ENCODE measurements around the gene RLN3. TPM values are rescaled to one million over a fixed set of nuclear protein-coding genes. Genes with fewer than 3 reads are reported as not detected.
"Not testable (repeated sequence)": the region's sequence is repeated elsewhere in the genome, so short reads cannot be mapped to it uniquely, and the experiment has no call there.

RLN3 gene
- total RNA-seq, 1 donor from 2014 or later = not detected

GRCh38 chr19:14015524-14016035 lies 12.4 kb upstream of the RLN3 start:
- no peak for DNase-seq (ENCODE audit: low spot score)
- intact Hi-C loops (cut with DNase I) = no loop called here

GRCh38 chr19:14019100-14019499 lies 8.8 kb upstream of the RLN3 start:
- intact Hi-C loops (cut with DNase I) = no loop called here

GRCh38 chr19:14019739-14020138 lies 8.2 kb upstream of the RLN3 start:
- DNase-seq (ENCODE audit: low spot score); intact Hi-C loops (cut with DNase I): not testable (repeated sequence)

More at GRCh38 chr19:14019100-14019499, 8.8 kb upstream of the RLN3 start:
- DNase-seq (ENCODE audit: low spot score) = no peak

GRCh38 chr19:14021474-14021873 lies 6.5 kb upstream of the RLN3 start:
- intact Hi-C loops (cut with DNase I) = no loop called here
- DNase-seq (ENCODE audit: low spot score) = no peak

- no peak for DNase-seq (ENCODE audit: low spot score)
- intact Hi-C loops (cut with DNase I) = no loop called here
Observed at GRCh38 chr19:14022469-14022868, 5.5 kb upstream of the RLN3 start.

- no peak for DNase-seq (ENCODE audit: low spot score)
Observed at GRCh38 chr19:14023404-14024235, 4.3 kb upstream of the RLN3 start.

GRCh38 chr19:14026652-14027192 lies 1.2 kb upstream of the RLN3 start:
- intact Hi-C loops (cut with DNase I); DNase-seq (ENCODE audit: low spot score): not testable (repeated sequence)

More at GRCh38 chr19:14023404-14024235, 4.3 kb upstream of the RLN3 start:
- intact Hi-C loops (cut with DNase I) = loop anchor here (1.0 kb wide), 1 partner anchor 13 kb away; no protein-coding TSS in a partner anchor

- intact Hi-C loops (cut with DNase I) = no loop called here
- no peak for DNase-seq (ENCODE audit: low spot score)
Observed at GRCh38 chr19:14028901-14029300, 953 bp downstream of the RLN3 start.

GRCh38 chr19:14030997-14031718 lies 3.2 kb downstream of the RLN3 start:
- intact Hi-C loops (cut with DNase I) = no loop called here
- DNase-seq (ENCODE audit: low spot score) = no peak

GRCh38 chr19:14031719-14032480 lies 4.0 kb downstream of the RLN3 start, which contains the start of gene IL27RA:
TSS of gene IL27RA (plus strand) at chr19:14031762. CDS start at chr19:14031873, 111 bp downstream.
- DNase-seq (ENCODE audit: low spot score) = peak; percentile 83
- intact Hi-C loops (cut with DNase I) = no loop called here

- no peak for DNase-seq (ENCODE audit: low spot score)
- intact Hi-C loops (cut with DNase I) = no loop called here
Observed at GRCh38 chr19:14033946-14034345, 6.0 kb downstream of the RLN3 start.

- intact Hi-C loops (cut with DNase I) = not testable (repeated sequence)
Observed at GRCh38 chr19:14035159-14035558, 7.2 kb downstream of the RLN3 start.

GRCh38 chr19:14035706-14036105 lies 7.8 kb downstream of the RLN3 start:
- DNase-seq (ENCODE audit: low spot score) = no peak
- intact Hi-C loops (cut with DNase I) = loop anchor here (1.0 kb wide), 1 partner anchor 11 kb away; no protein-coding TSS in a partner anchor

More at GRCh38 chr19:14035159-14035558, 7.2 kb downstream of the RLN3 start:
- not testable (repeated sequence) for DNase-seq (ENCODE audit: low spot score)

- DNase-seq (ENCODE audit: low spot score) = no peak
- intact Hi-C loops (cut with DNase I) = no loop called here
Observed at GRCh38 chr19:14039181-14039580, 11.2 kb downstream of the RLN3 start.

GRCh38 chr19:14042659-14043608 lies 15.0 kb downstream of the RLN3 start:
- intact Hi-C loops (cut with DNase I) = loop anchor here (10.0 kb wide), 1 partner anchor 158 kb away; no protein-coding TSS in a partner anchor
- DNase-seq (ENCODE audit: low spot score) = not testable (repeated sequence)

GRCh38 chr19:14047866-14048265 lies 19.9 kb downstream of the RLN3 start:
- intact Hi-C loops (cut with DNase I) = loop anchor here (10.0 kb wide), 1 partner anchor 163 kb away; no protein-coding TSS in a partner anchor
- DNase-seq (ENCODE audit: low spot score) = not testable (repeated sequence)

GRCh38 chr19:14048443-14049153 lies 20.6 kb downstream of the RLN3 start:
- intact Hi-C loops (cut with DNase I) = loop anchor here (10.0 kb wide), 1 partner anchor 164 kb away; no protein-coding TSS in a partner anchor
- DNase-seq (ENCODE audit: low spot score) = peak; percentile 81
